K562 (cell line): Measurements from ENCODE around the gene BEST3. TPM values are rescaled to one million over a fixed set of nuclear protein-coding genes. Genes with fewer than 3 reads are reported as not detected.

Experiments used
- ATAC-seq: fragments of 200-7000 bp; cut with Tn5 transposase; 3 replicates; pipeline ENCODE4 v1.9.1; 2020; ENCODE audit warnings: moderate library complexity
- BruUV-seq: library from RNA; stranded (reverse); fragments of 400-500 nt; replicated peaks from 2 replicates; lab custom pipeline; 2021; lab: Mats Ljungman, UMichigan
- CTCF ChIA-PET: fragments of 300-600 bp; formaldehyde crosslinking; extraction: SDS; loops from one replicate; lab custom pipeline; 2021; ENCODE audit warnings: low intra/inter-chr PET ratio; lab: Yijun Ruan, JAX
- POLR2A ChIA-PET: fragments of 300-600, 350-650 bp; sonication (Branson Sonifier 250); formaldehyde crosslinking; extraction: SDS; loops from one replicate; lab custom pipeline; 2021; ENCODE audit warnings: antibody characterized with exemption, inconsistent platforms; lab: Yijun Ruan, JAX
- DNase-seq, 4 experiments: peaks; one replicate each; pipeline versions ENCODE4 v3.0.0 to v3.0.0-alpha.2; 2011 to 2018; ENCODE audit warnings: low spot score in 3 of 4, mixed read lengths in 3 of 4; ENCODE audit errors: extremely low read depth in 1 of 4
- FAIRE-seq: peaks from 2 replicates; lab custom pipeline; 2011; peaks lifted over from hg19 to GRCh38; lab: Jason Lieb, UNC
- H2AFZ ChIP-seq: 2 replicates; pipeline ENCODE4 v1.6.0; 2011; ENCODE audit warnings: low read depth, low read length, control low read depth, inconsistent platforms
- H3K27ac ChIP-seq: fragments of 200-600 bp; 3 replicates; pipeline ENCODE4 v1.8.0; 2011; ENCODE audit warnings: low read depth, mild to moderate bottlenecking, control low read depth, inconsistent platforms, low read length, moderate library complexity, mixed read lengths; ENCODE audit errors: extremely low read depth
- H3K27me3 ChIP-seq, 2 experiments: fragments of 300-600 bp in 1 of 2; 2 replicates in 1 of 2; 3 replicates in 1 of 2; pipeline versions ENCODE4 v1.6.0 to v1.8.0; 2011; ENCODE audit warnings: inconsistent platforms in 2 of 2, low read length in 2 of 2, mild to moderate bottlenecking in 1 of 2, mixed read lengths in 1 of 2, moderate library complexity in 1 of 2; ENCODE audit not compliant: control insufficient read depth in 2 of 2, insufficient read depth in 2 of 2
- H3K36me3 ChIP-seq: fragments of 300-600 bp; 3 replicates; pipeline ENCODE4 v1.8.0; 2011; ENCODE audit warnings: mild to moderate bottlenecking, low read length, inconsistent platforms; ENCODE audit not compliant: control insufficient read depth, insufficient read depth
- H3K4me1 ChIP-seq, 2 experiments: fragments of 200-600 bp in 1 of 2; replicated peaks in 1 of 2; 2 replicates in 1 of 2; 3 replicates in 1 of 2; pipeline versions ENCODE4 v1.5.1 to v1.8.0; 2011; ENCODE audit warnings: inconsistent platforms in 2 of 2, low read length in 2 of 2, mild to moderate bottlenecking in 1 of 2, mixed read lengths in 1 of 2, moderate library complexity in 1 of 2; ENCODE audit not compliant: control insufficient read depth in 2 of 2, insufficient read depth in 2 of 2
- H3K4me2 ChIP-seq: 2 replicates; pipeline ENCODE4 v1.6.1; 2011; ENCODE audit warnings: low read length, control low read depth, inconsistent platforms, mixed read lengths; ENCODE audit not compliant: insufficient read depth
- H3K4me3 ChIP-seq: fragments of 200-600 bp; sonication (generic), shearing (Covaris generic); 2 replicates; pipeline ENCODE4 v1.5.1; 2016; ENCODE audit warnings: control low read depth, inconsistent platforms
- H3K79me2 ChIP-seq: fragments of 200-600 bp; 3 replicates; pipeline ENCODE4 v1.8.0; 2011; ENCODE audit warnings: low read length, inconsistent platforms; ENCODE audit not compliant: control insufficient read depth, insufficient read depth
- H3K9ac ChIP-seq, 2 experiments: 2 replicates each; pipeline versions ENCODE4 v1.6.0 to v1.6.1; 2011; ENCODE audit warnings: low read depth in 2 of 2, low read length in 2 of 2, control low read depth in 1 of 2, inconsistent platforms in 1 of 2, mild to moderate bottlenecking in 1 of 2, mixed read lengths in 1 of 2; ENCODE audit not compliant: insufficient read depth in 1 of 2
- H3K9me1 ChIP-seq: one replicate; pipeline ENCODE4 v1.6.0; 2011; ENCODE audit warnings: inconsistent platforms, mild to moderate bottlenecking, low read length, moderate library complexity; ENCODE audit not compliant: control insufficient read depth, insufficient read depth
- H3K9me3 ChIP-seq: replicated peaks from 2 replicates; pipeline ENCODE4 v1.5.1; 2011; ENCODE audit warnings: low read depth, low read length, inconsistent platforms; ENCODE audit not compliant: control insufficient read depth, insufficient read depth
- H4K20me1 ChIP-seq: replicated peaks from 2 replicates; pipeline ENCODE4 v1.6.1; 2011; ENCODE audit warnings: low read length, inconsistent platforms, mixed read lengths; ENCODE audit not compliant: control insufficient read depth, insufficient read depth
- CBFA2T3 ChIP-seq: fragments of 450-650 bp; IDR thresholded peaks from 2 replicates; pipeline ENCODE4 v1.6.1; 2017
- DPF2 ChIP-seq: fragments of 450-650 bp; IDR thresholded peaks from 2 replicates; pipeline ENCODE4 v1.6.1; 2016
- GTF2F1 ChIP-seq: IDR thresholded peaks from 2 replicates; pipeline ENCODE4 v1.6.1; 2011; ENCODE audit warnings: low read depth, low read length, improper control_type of control experiment
- RBFOX2 ChIP-seq: fragments of 200-400 bp; formaldehyde crosslinking; IDR thresholded peaks from 2 replicates; pipeline ENCODE4 v1.6.1; 2017; ENCODE audit warnings: low read depth, mild to moderate bottlenecking, low read length, moderate library complexity
- TEAD1 ChIP-seq, 2 experiments: fragments of 450-650 bp in 1 of 2; sonication (generic) in 1 of 2; formaldehyde crosslinking; IDR thresholded peaks; 2 replicates each; pipeline versions ENCODE4 v1.4.0 to v1.8.0; 2020 to 2022; ENCODE audit warnings: mild to moderate bottlenecking in 2 of 2, missing genetic modification reagents in 1 of 2
- ZNF277 ChIP-seq: fragments of 250-450 bp; sonication (Bioruptor Pico); IDR thresholded peaks from 2 replicates; pipeline ENCODE4 v1.8.0; 2022; ENCODE audit warnings: inconsistent platforms, mild to moderate bottlenecking, moderate library complexity, borderline replicate concordance
- ZNF766 ChIP-seq: fragments of 200-800 bp; sonication (Bioruptor generic); conservative IDR thresholded peaks from 2 replicates; pipeline ENCODE4 v1.6.1; 2016; ENCODE audit warnings: missing genetic modification characterization, missing compliant biosample characterization
- WGBS: fragments of 100-300 bp; shearing (Covaris generic); methylation state at CpG from one replicate; pipeline ENCODE4 v1.1.6; 2016; ENCODE audit warnings: low coverage, mixed read lengths; ENCODE audit not compliant: insufficient coverage; ENCODE audit errors: missing lambda C conversion rate; 5-methylcytosine and 5-hydroxymethylcytosine counted together
- in situ Hi-C: fragments of 300-500 bp; cut with MboI; formaldehyde crosslinking; loops from 4 replicates; pipeline ENCODE4 v1.15.0; 2018; ENCODE audit warnings: inconsistent platforms, mixed read lengths
- intact Hi-C: fragments of 100-400 bp; cut with micrococcal nuclease; formaldehyde crosslinking; loops from 2 replicates; pipeline ENCODE4 v1.14.2; 2022
- polyA plus RNA-seq, 8 experiments: library from polyadenylated mRNA; depleted of rRNA in 4 of 8; stranded (reverse) in 5 of 8; unstranded in 3 of 8; fragments of >200 nt; fragmentation: Nextera tagmentation in 2 of 8; fragmentation: Illumina TruSeq in 1 of 8; extraction: Ambion mirVana in 2 of 8; extraction: Trizol in 1 of 8; gene quantifications; 2 replicates each; pipeline versions ENCODE4 v1.2.1 to v1.2.3, GENCODE V29; 2011 to 2014; ENCODE audit warnings: inconsistent platforms in 1 of 8, missing spikeins in 1 of 8
- total RNA-seq, 7 experiments: library from RNA; depleted of rRNA in 6 of 7; stranded (reverse); fragments of >200 nt in 6 of 7; fragmentation: Illumina TruSeq in 2 of 7; extraction: Trizol in 2 of 7; gene quantifications; 2 replicates each; pipeline versions ENCODE4 v1.2.1 to v1.2.3, GENCODE V29; 2011 to 2021; ENCODE audit warnings: low replicate concordance in 1 of 7

BEST3 gene
- total and polyA plus RNA-seq, 9 of the 15 experiments (the other 6 are each of a cell fraction or from before 2014, with no cell fraction given) = 0.15 TPM; not detected in 8

GRCh38 chr12:69627501-69627900 lies 71.6 kb downstream of the BEST3 start:
- Histone ChIP-seq H3K4me1 (peaks cover 16 to 18% of the 10 kb centered on the region in 2 experiments), H3K27ac (no peak overlapping the region), H3K27me3 (0 out of 5 replicates have a peak, but pooled peaks cover 0 to 6% of the 10 kb centered on the region in 2 experiments), H3K79me2 (no peaks in the 10 kb centered on the region), H3K4me2 (peak overlapping the region; percentile 6; the same call in 1 of the 2 replicates), H3K4me3 (no peak overlapping the region), H3K9me1 (no peaks in the 10 kb centered on the region), H3K9me3 (no peaks in the 10 kb centered on the region), H3K36me3 (no peaks in the 10 kb centered on the region), H4K20me1 (0 out of 2 replicates have a peak, but pooled peaks cover 5% of the 10 kb centered on the region), H2AFZ (no peak overlapping the region), H3K9ac (no peak overlapping the region)
- TF ChIP-seq ZNF766 (peak; percentile 81), CBFA2T3 (peak; percentile 58), GTF2F1 (no peak), DPF2 (0 out of 2 replicates have a peak, but pooled peaks have one; percentile 12), TEAD1 (CRISPR knock-in tag; IDR thresholded peaks at IDR 0.05) (no peak), RBFOX2 (no peak), ZNF277 (no peak)
- no TSS peak for BruUV-seq
- 6% methylated on average over 8 of the region's 8 CpGs for WGBS
- ChIA-PET CTCF (no interaction called here), POLR2A (no interaction called here)
- in situ Hi-C loops = no loop called here
- FAIRE-seq = no peak
- DNase-seq = no peak
- intact Hi-C loops = no loop called here
- ATAC-seq = no peak
